Large intestine (tissue), 12 donors: ENCODE results near the gene BCL2. TPM values are rescaled to one million over a fixed set of nuclear protein-coding genes. Genes with fewer than 3 reads are reported as not detected.
"Not testable (repeated sequence)": the region's sequence is repeated elsewhere in the genome, so short reads cannot be mapped to it uniquely, and the experiment has no call there.

Experiments used
- DNase-seq, 2 donors: peaks; one replicate each; pipeline versions ENCODE4 v3.0.0 to v3.0.0-alpha.2; 2013
- H3K27ac ChIP-seq: one replicate; pipeline ENCODE4 v1.5.1; 2013; ENCODE audit warnings: low read length
- H3K27me3 ChIP-seq: 2 replicates; pipeline ENCODE4 v1.6.1; 2013; ENCODE audit warnings: low read length; ENCODE audit not compliant: control insufficient read depth, insufficient read depth
- H3K36me3 ChIP-seq: 2 replicates; pipeline ENCODE4 v1.6.1; 2013; ENCODE audit warnings: low read length; ENCODE audit not compliant: control insufficient read depth, insufficient read depth
- H3K4me1 ChIP-seq: one replicate; pipeline ENCODE4 v1.6.1; 2013; ENCODE audit warnings: low read length; ENCODE audit not compliant: control insufficient read depth, insufficient read depth
- H3K4me3 ChIP-seq: one replicate; pipeline ENCODE4 v1.5.1; 2013; ENCODE audit warnings: low read length
- H3K9me3 ChIP-seq: one replicate; pipeline ENCODE4 v1.6.1; 2013; ENCODE audit warnings: mild to moderate bottlenecking, low read depth, low read length, moderate library complexity; ENCODE audit not compliant: control insufficient read depth
- WGBS: methylation state at CpG from one replicate; pipeline ENCODE4 v1.1.5; 2013; ENCODE audit warnings: low lambda C conversion rate; ENCODE audit not compliant: insufficient coverage; 5-methylcytosine and 5-hydroxymethylcytosine counted together
- long read RNA-seq, 11 donors: transcript quantifications; one replicate each; lab custom pipeline, GENCODE V29; 2026
- polyA plus RNA-seq: library from polyadenylated mRNA; unstranded; fragments of 120-200 nt; gene quantifications from one replicate; pipeline ENCODE4 v1.2.1, GENCODE V29; 2013

Gene BCL2
- polyA plus RNA-seq, result 8.8 TPM
- long read RNA-seq, donor 1, full-length matches to known transcripts, result 4 of 4 reads
- long read RNA-seq, donor 1, partial matches to known transcripts, result 0 of 4 reads
- long read RNA-seq, donor 1, other reads (novel, unspliced or antisense), result 0 of 4 reads
- long read RNA-seq, donor 2, full-length matches to known transcripts, result 10 of 10 reads
- long read RNA-seq, donor 2, partial matches to known transcripts, result 0 of 10 reads
- long read RNA-seq, donor 2, other reads (novel, unspliced or antisense), result 0 of 10 reads
- long read RNA-seq, donor 3, result 0 reads
- long read RNA-seq, donor 4, result 0 reads
- long read RNA-seq, donor 5, full-length matches to known transcripts, result 2 of 2 reads
- long read RNA-seq, donor 5, partial matches to known transcripts, result 0 of 2 reads
- long read RNA-seq, donor 5, other reads (novel, unspliced or antisense), result 0 of 2 reads
- long read RNA-seq, donor 6, full-length matches to known transcripts, result 11 of 11 reads
- long read RNA-seq, donor 6, partial matches to known transcripts, result 0 of 11 reads
- long read RNA-seq, donor 6, other reads (novel, unspliced or antisense), result 0 of 11 reads
- long read RNA-seq, donor 7, full-length matches to known transcripts, result 6 of 6 reads
- long read RNA-seq, donor 7, partial matches to known transcripts, result 0 of 6 reads
- long read RNA-seq, donor 7, other reads (novel, unspliced or antisense), result 0 of 6 reads
- long read RNA-seq, donor 8, full-length matches to known transcripts, result 10 of 10 reads
- long read RNA-seq, donor 8, partial matches to known transcripts, result 0 of 10 reads
- long read RNA-seq, donor 8, other reads (novel, unspliced or antisense), result 0 of 10 reads
- long read RNA-seq, donor 9, full-length matches to known transcripts, result 2 of 2 reads
- long read RNA-seq, donor 9, partial matches to known transcripts, result 0 of 2 reads
- long read RNA-seq, donor 9, other reads (novel, unspliced or antisense), result 0 of 2 reads
- long read RNA-seq, donor 10, full-length matches to known transcripts, result 5 of 5 reads
- long read RNA-seq, donor 10, partial matches to known transcripts, result 0 of 5 reads
- long read RNA-seq, donor 10, other reads (novel, unspliced or antisense), result 0 of 5 reads
- long read RNA-seq, donor 11, full-length matches to known transcripts, result 2 of 2 reads
- long read RNA-seq, donor 11, partial matches to known transcripts, result 0 of 2 reads
- long read RNA-seq, donor 11, other reads (novel, unspliced or antisense), result 0 of 2 reads

DNA sequence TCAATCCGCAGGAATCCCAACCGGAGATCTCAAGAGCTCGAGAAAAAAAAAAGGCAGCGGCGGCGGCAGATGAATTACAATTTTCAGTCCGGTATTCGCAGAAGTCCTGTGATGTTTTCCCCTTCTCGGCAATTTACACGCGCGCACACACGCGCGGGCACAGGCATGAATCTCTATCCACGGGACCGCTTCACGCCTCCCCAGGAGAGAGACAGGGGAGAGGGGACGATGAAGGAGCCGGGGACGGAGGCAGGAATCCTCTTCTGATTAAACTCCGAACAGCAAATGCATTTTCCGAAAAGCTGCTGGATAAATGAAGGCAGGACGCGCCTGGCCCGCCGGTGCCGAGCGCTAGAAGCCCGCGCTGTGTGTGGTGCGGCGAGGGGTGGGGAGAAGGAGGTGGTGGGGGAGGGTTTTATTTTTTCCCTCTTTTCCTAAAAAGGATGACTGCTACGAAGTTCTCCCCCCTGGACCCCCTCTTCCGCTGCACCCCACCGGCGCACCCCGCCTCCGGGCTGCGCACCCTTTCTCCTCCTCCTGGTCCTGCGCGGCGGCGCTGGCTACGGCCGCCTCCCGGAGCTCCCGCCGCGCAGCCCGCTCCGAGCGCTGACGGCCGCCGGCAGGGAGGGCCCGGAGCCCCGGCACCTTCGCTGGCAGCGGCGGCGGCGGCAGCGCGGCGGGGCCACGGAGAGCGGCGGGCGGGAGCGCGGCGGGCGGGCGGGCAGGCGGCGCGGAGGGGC lies at the start of gene BCL2:
TSS of gene BCL2 (minus strand) at position 387 of the 740 bp plus-strand sequence.
- Histone ChIP-seq H3K36me3 (no peaks in the 10 kb centered on the region), H3K4me1 (peaks cover 12% of the 10 kb centered on the region), H3K27me3 (no peaks in the 10 kb centered on the region), H3K9me3 (no peaks in the 10 kb centered on the region), H3K27ac (peak within 1 kb of the TSS; percentile 85), H3K4me3 (peak within 1 kb of the TSS; percentile 76)
- no CpG with 5 or more reads among the region's 78 CpGs for WGBS
- DNase-seq, result peak in 1 of 2 donors; percentile 70

DNA sequence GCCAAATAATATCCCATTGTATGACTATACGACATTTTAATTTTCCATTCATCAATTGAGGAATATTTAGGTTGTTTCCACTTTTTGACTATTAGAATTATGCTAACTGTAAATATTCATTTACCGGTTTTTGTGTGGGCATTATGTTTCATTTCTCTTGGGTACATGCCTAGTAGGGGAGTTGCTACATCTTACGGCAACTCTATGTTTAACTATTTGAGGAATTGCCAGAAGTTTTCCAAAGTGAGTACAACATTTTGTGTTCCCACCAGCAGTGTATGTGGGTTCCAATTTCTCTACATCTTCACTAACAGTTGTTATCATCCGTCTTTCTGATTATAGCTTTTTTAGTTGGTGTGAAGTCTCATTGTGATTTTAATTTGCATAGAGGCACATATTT lies 49.0 kb upstream of the BCL2 start:
- Histone ChIP-seq H3K4me1 (no peaks in the 10 kb centered on the region), H3K4me3 (no peak overlapping the region), H3K27me3 (no peaks in the 10 kb centered on the region), H3K36me3 (no peaks in the 10 kb centered on the region), H3K9me3 (no peaks in the 10 kb centered on the region), H3K27ac (no peak overlapping the region)
- DNase-seq, result no peak
- WGBS, result 100% methylated on average over 1 of the region's 4 CpGs

DNA sequence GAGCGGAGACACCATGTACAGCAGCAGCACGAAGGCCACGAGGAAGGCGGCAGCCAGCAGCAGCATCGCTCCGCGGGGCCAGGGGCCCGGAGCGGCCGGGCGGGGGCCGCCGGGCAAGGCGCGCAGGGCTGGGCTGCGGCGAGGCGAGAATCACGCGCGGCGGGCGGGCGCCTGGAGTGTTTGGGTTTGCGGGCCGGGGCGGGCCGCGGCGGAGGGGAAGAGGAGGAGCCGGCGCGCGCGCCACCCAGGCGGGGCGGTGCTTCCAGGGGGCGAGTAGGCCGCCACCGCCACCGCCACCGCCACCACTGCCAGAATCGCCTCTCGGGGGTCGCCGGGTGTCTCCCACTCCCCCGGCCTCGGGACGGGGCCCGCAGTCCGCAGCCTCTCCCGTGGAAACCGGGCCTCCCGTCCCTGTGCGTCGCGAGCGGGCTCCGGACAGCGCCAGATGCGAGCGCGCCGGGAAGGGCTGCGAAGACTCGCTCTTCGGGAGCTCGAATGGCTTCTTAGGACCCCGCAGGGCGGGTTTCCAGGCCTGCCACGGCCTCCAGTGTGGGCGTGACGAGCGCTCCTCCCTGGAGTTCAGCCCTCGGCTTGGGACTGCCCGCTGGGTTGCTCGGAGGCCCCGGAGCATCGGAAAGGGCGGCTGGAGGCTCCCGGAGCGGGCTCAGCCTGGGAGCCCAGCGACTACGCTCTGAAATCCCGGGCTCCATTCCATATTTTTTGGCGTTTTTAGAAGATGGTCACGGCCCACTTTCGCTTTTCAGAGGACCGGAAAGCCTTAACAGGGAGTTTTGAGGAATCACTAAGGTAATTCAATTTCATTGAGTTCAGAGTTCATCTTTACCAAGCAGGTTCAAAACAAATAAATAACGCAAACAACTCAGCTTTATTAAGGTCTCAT lies 47.7 kb upstream of the BCL2 start, which contains the start of gene KDSR:
TSS of gene KDSR (minus strand) at position 154 of the 901 bp plus-strand sequence. CDS start at position 66, 88 bp downstream.
- DNase-seq, result peak; percentile 97 to 99
- Histone ChIP-seq H3K4me1 (no peaks in the 10 kb centered on the region), H3K27me3 (no peaks in the 10 kb centered on the region), H3K4me3 (peak within 1 kb of the TSS; percentile 91), H3K27ac (peak within 1 kb of the TSS; percentile 90), H3K9me3 (no peaks in the 10 kb centered on the region), H3K36me3 (peaks cover 2% of the 10 kb centered on the region)
- WGBS, result no CpG with 5 or more reads among the region's 90 CpGs

DNA sequence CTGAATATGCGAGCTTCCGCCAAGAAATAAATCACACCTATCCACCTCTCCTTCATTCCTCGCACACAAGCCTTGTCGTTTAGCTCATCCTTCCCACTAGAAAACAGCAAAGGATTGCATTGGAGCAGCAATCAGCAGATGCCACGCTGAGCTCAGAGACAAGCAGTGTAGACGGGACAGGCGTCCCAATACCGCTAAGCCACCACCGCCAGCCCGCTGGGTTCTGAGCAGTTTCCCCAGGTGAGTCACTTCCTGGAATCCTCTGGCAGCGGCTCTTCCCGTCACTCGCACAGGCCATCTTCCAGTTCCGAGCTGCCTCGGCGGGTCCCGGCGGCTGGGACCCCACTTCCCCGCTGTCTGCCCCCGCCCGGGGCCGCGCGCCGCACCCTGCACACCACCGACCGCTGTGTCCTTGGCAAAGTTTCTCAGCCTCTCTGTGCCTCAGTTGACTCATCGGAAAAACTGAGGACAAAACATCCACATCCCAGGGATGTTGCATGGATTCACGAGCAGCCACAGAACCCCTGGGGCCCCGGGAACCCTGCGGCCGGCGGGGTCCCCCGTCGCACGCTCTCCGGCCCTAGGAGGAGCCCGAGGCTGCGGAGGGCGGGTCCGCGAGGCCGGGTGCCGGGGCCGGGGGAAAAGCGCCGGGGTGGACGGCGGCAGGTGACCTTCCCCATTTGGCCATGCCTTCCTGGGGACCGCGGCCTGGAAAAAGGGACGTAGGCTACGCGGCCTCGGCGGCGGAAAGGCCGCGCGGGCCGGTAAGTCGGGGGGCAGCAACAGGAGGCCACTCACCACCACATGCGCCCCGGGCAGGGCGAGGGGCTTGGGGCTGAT lies 46.9 kb upstream of the BCL2 start:
- peak; percentile 35 to 73 for DNase-seq
- Histone ChIP-seq H3K27me3 (no peaks in the 10 kb centered on the region), H3K4me3 (peak overlapping the region; percentile 91), H3K4me1 (no peaks in the 10 kb centered on the region), H3K27ac (peak overlapping the region; percentile 87), H3K36me3 (peaks cover 9% of the 10 kb centered on the region), H3K9me3 (no peaks in the 10 kb centered on the region)
- no CpG with 5 or more reads among the region's 65 CpGs for WGBS

DNA sequence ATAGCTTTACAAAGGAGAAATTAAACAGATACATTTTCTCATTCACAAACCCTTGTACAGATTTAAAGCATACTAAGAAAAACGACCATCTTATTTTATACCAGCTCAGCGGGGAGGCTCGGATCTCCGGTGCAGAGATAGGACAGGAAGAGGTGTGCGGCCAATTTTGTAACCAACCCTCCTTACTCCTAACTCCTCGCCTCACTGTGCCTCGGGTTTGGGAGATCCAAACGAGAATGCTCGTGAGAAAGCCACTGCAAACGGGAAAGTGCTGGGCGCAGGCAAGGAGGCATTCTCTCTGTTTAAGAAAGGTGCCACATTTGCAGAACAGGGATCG lies 46.3 kb upstream of the BCL2 start:
- Histone ChIP-seq H3K36me3 (peaks cover 14% of the 10 kb centered on the region), H3K27ac (peak overlapping the region; percentile 87), H3K4me1 (no peaks in the 10 kb centered on the region), H3K4me3 (peak overlapping the region; percentile 91), H3K9me3 (no peaks in the 10 kb centered on the region), H3K27me3 (no peaks in the 10 kb centered on the region)
- DNase-seq, result no peak
- WGBS, result no CpG with 5 or more reads among the region's 12 CpGs

DNA sequence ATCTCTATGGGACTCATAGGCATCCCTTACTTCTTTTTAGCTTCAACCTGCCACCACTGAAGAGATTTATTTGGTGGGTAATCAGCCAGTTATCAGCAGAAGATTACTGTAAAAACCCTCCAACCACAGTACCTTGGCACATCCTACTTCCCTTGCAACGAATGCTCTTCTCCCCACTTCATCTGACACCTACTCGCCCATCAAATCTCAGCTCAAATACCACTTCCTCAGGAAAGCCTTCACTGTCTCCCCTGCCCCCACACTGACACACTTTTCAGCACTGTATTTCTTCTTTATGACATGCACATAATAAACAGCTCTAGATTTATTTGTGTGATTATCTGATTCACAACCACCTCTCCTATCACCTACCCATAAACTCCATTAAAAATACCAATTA lies 44.4 kb upstream of the BCL2 start:
- Histone ChIP-seq H3K9me3 (no peaks in the 10 kb centered on the region), H3K36me3 (peaks cover 29% of the 10 kb centered on the region), H3K4me3 (no peak overlapping the region), H3K27ac (no peak overlapping the region), H3K27me3 (no peaks in the 10 kb centered on the region), H3K4me1 (no peaks in the 10 kb centered on the region)
- WGBS, result 86% methylated on average over 1 of the region's 2 CpGs
- DNase-seq, result no peak

DNA sequence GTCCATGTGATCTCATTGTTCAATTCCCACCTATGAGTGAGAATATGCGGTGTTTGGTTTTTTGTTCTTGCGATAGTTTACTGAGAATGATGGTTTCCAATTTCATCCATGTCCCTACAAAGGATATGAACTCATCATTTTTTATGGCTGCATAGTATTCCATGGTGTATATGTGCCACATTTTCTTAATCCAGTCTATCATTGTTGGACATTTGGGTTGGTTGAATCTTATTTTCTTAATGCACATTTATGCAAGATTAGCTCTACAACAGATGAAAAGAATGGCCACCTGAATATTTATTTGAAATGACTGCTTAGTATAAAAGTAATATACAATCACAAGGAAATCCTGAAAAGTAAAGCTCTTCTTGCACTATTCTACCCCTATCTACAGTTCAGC lies 43.9 kb upstream of the BCL2 start:
- H3K27me3 ChIP-seq, H3K9me3 ChIP-seq, DNase-seq, H3K4me1 ChIP-seq, H3K4me3 ChIP-seq, H3K27ac ChIP-seq: not testable (repeated sequence)
- H3K36me3 ChIP-seq, result peaks cover 32% of the 10 kb centered on the region
- no CpG with 5 or more reads among the region's 2 CpGs for WGBS

DNA sequence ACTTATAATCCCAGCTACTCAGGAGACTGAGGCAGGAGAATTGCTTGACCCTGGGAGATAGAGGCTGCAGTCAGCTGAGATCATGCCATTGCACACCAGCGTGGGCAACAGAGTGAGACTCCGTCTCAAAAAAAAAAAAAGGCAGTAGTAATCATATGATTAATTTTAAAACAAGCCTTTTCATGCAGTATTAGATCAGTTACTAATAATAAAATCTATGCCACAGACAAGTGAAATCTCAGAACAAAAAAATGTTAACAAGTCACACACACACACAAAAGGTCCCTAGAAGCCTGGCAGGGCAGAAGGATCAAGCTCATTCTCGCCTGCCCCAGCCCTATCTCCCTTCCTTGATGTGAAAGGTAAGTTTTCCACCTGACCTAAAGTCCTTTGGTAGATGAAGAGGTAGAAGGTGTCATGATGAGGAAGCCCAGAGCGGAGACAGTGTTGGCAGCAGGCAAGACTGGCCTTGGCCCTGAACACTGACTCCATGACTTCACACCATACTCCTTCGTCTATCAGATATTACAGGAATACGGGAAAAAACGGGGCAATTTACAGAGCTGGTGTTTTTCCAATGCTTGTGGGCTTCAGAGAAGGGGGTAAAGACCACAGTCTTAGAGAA lies 36.8 kb upstream of the BCL2 start:
- H3K27me3 ChIP-seq, result no peaks in the 10 kb centered on the region
- peaks cover 69% of the 10 kb centered on the region for H3K36me3 ChIP-seq

More for the DNA sequence above, 36.8 kb upstream of the BCL2 start:
- Histone ChIP-seq H3K4me3 (no peak overlapping the region), H3K27ac (no peak overlapping the region), H3K9me3 (no peaks in the 10 kb centered on the region), H3K4me1 (no peaks in the 10 kb centered on the region)
- DNase-seq, result no peak
- WGBS, result no CpG with 5 or more reads among the region's 7 CpGs
